ENCODE measurements around the gene TEPSIN.

Gene TEPSIN

DNA sequence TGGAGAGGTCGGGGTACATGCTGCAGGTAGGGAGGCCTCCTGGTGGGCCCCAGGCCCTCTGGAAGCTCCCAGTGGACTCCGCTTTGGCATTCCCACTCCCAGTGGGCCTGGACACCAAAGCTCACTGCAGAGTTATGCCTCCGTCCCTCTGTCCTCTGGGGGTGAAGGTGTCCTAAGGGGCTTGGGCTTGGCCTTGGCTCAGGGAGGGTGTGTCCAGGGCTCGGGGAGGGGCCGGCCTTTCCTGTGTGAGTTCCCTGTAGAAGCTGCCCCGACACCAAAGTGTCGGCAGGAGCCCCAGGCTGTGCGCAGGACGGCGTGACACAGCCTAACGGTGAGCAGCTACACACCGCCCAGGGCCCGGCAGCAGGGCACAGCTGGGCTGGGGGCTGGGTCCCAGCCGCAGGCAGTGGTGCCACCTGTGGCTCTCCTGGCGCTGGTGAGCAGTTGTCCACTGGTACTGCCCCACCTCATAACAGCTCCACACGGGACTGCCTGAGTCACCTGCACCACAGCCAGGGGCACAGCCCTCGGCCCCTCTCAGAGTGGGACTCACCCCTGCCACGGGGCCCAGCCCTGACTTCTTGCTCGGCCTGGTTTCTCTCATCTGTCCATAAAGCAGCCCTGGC is 6.1 kb downstream of the TEPSIN start:
- H3K27ac ChIP-seq (ENCODE audit: low read length, poor library complexity, severe bottlenecking): no peak overlapping the region

DNA sequence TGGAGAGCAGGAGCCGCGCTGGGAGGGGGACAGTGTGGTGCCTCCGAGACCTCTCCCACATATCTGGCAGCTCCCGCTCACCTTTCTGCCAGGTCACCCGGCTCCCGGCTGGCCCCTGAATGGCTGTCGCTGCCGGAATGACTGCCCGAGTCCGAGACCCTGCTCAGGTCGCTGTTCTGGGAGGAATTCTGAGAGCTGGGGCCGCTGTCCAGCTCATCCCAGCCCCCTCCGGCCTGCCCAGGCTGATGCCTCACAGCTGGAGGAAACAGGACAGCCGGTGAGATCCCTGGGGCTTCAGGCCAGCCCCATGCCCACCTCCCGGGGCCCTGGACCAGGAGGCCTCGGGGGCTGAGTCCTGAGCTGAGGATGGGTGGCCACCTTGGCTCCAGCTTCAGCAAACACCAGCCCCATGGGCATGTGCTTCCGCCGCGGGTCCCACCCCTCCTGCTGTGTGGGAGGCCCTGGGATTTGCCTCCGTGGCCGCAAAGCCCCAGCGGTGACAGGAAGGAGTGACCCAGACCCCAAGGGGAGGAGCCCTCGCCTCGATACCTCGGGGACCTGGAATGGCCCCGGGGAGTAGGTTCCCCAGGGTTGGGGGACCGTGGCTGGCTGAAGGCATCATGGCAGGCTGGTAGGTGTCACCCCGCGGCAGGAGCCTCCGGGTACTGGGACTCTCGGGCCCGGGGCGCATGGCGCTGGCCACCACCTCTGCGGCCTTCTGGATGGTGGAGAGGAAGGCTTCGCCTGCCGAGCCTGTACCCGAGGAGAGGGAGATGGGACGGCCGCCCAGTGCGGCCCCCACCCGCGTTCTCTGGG is 6.9 kb downstream of the TEPSIN start:
- H3K9ac ChIP-seq (ENCODE audit: low read length): no peak overlapping the region
- peaks cover 14% of the 10 kb centered on the region for H3K4me1 ChIP-seq (ENCODE audit: control insufficient read depth, insufficient read depth, low read depth, low read length)
- peaks cover 40 to 85% of the 10 kb centered on the region in 2 experiments for H3K36me3 ChIP-seq (ENCODE audit: control insufficient read depth in 1 of 2, insufficient read depth in 2 of 2, low read depth in 1 of 2, low read length in 2 of 2)
- no peak overlapping the region for H2AFZ ChIP-seq (ENCODE audit: low read depth, low read length)
- H2BK5ac ChIP-seq (ENCODE audit: low read depth, low read length, poor library complexity, severe bottlenecking): no peak overlapping the region
- no peak overlapping the region for H3K27ac ChIP-seq (ENCODE audit: low read length, poor library complexity, severe bottlenecking)
- H2BK12ac ChIP-seq (ENCODE audit: low read length in 2 of 2): no peak overlapping the region
- peaks cover 2% of the 10 kb centered on the region for H3K9me3 ChIP-seq (ENCODE audit: control insufficient read depth, low read length)
- H3K79me1 ChIP-seq (replicated peaks; ENCODE audit: low read length, poor library complexity, severe bottlenecking): peaks cover 45% of the 10 kb centered on the region
- no peak overlapping the region for H2BK15ac ChIP-seq (ENCODE audit: low read depth, poor library complexity, severe bottlenecking)
- H3K18ac ChIP-seq (ENCODE audit: low read depth in 1 of 2, low read length in 2 of 2): no peak overlapping the region
- H4K8ac ChIP-seq (ENCODE audit: low read length): no peak overlapping the region
- no peak overlapping the region for H4K91ac ChIP-seq (ENCODE audit: low read length)
- H3K4me3 ChIP-seq (ENCODE audit: insufficient read depth in 1 of 2, low read depth in 1 of 2, low read length in 2 of 2): no peak overlapping the region
- H2AK5ac ChIP-seq (ENCODE audit: low read length, severe bottlenecking): no peak overlapping the region
- H3K4me2 ChIP-seq (ENCODE audit: low read length, poor library complexity, severe bottlenecking): no peak overlapping the region
- H3K14ac ChIP-seq (ENCODE audit: low read length in 2 of 2): no peak overlapping the region
- no peak overlapping the region for H3K23ac ChIP-seq (ENCODE audit: low read length in 2 of 2)
- no peak overlapping the region for H3K4ac ChIP-seq (ENCODE audit: low read depth in 1 of 2, low read length in 2 of 2)
- no peaks in the 10 kb centered on the region for H3K27me3 ChIP-seq (ENCODE audit: control insufficient read depth in 1 of 2, insufficient read depth in 1 of 2, low read length in 2 of 2)
- WGBS: 97% methylated on average over 41 of the region's 43 CpGs
- DNase-seq: no peak
- H2BK120ac ChIP-seq (ENCODE audit: low read depth, low read length): no peak overlapping the region

More for the DNA sequence above, 6.1 kb downstream of the TEPSIN start:
- Histone ChIP-seq H2BK12ac (ENCODE audit: low read length in 2 of 2) (no peak overlapping the region), H3K23ac (ENCODE audit: low read length in 2 of 2) (no peak overlapping the region), H4K8ac (ENCODE audit: low read length) (no peak overlapping the region), H3K4ac (ENCODE audit: low read depth in 1 of 2, low read length in 2 of 2) (no peak overlapping the region), H2BK120ac (ENCODE audit: low read depth, low read length) (no peak overlapping the region), H2AFZ (ENCODE audit: low read depth, low read length) (no peak overlapping the region), H3K4me1 (ENCODE audit: control insufficient read depth, insufficient read depth, low read depth, low read length) (peaks cover 19% of the 10 kb centered on the region), H3K4me3 (ENCODE audit: insufficient read depth in 1 of 2, low read depth in 1 of 2, low read length in 2 of 2) (no peak overlapping the region), H3K18ac (ENCODE audit: low read depth in 1 of 2, low read length in 2 of 2) (no peak overlapping the region), H2BK5ac (ENCODE audit: low read depth, low read length, poor library complexity, severe bottlenecking) (no peak overlapping the region), H3K9me3 (ENCODE audit: control insufficient read depth, low read length) (no peaks in the 10 kb centered on the region), H4K91ac (ENCODE audit: low read length) (no peak overlapping the region), H3K27me3 (ENCODE audit: control insufficient read depth in 1 of 2, insufficient read depth in 1 of 2, low read length in 2 of 2) (no peaks in the 10 kb centered on the region), H2AK5ac (ENCODE audit: low read length, severe bottlenecking) (no peak overlapping the region), H3K36me3 (ENCODE audit: control insufficient read depth in 1 of 2, insufficient read depth in 2 of 2, low read depth in 1 of 2, low read length in 2 of 2) (peaks cover 38 to 91% of the 10 kb centered on the region in 2 experiments), H3K9ac (ENCODE audit: low read length) (no peak overlapping the region), H3K14ac (ENCODE audit: low read length in 2 of 2) (no peak overlapping the region), H2BK15ac (ENCODE audit: low read depth, poor library complexity, severe bottlenecking) (no peak overlapping the region), H3K4me2 (ENCODE audit: low read length, poor library complexity, severe bottlenecking) (no peak overlapping the region), H3K79me1 (replicated peaks; ENCODE audit: low read length, poor library complexity, severe bottlenecking) (peaks cover 50% of the 10 kb centered on the region)
- no peak for DNase-seq
- 93% methylated on average over 16 of the region's 19 CpGs for WGBS

- 95% methylated on average over 31 of the region's 31 CpGs for WGBS
- Histone ChIP-seq H2BK12ac (ENCODE audit: low read length in 2 of 2) (no peak overlapping the region), H3K4me3 (ENCODE audit: insufficient read depth in 1 of 2, low read depth in 1 of 2, low read length in 2 of 2) (no peak overlapping the region), H3K4me1 (ENCODE audit: control insufficient read depth, insufficient read depth, low read depth, low read length) (peaks cover 6% of the 10 kb centered on the region), H2BK120ac (ENCODE audit: low read depth, low read length) (no peak overlapping the region), H3K4me2 (ENCODE audit: low read length, poor library complexity, severe bottlenecking) (no peak overlapping the region), H3K4ac (ENCODE audit: low read depth in 1 of 2, low read length in 2 of 2) (no peak overlapping the region), H3K9me3 (ENCODE audit: control insufficient read depth, low read length) (peaks cover 3% of the 10 kb centered on the region), H4K91ac (ENCODE audit: low read length) (peak overlapping the region; percentile 31), H3K79me1 (replicated peaks; ENCODE audit: low read length, poor library complexity, severe bottlenecking) (peaks cover 37% of the 10 kb centered on the region), H3K18ac (ENCODE audit: low read depth in 1 of 2, low read length in 2 of 2) (no peak overlapping the region), H2AK5ac (ENCODE audit: low read length, severe bottlenecking) (no peak overlapping the region), H3K9ac (ENCODE audit: low read length) (no peak overlapping the region), H3K23ac (ENCODE audit: low read length in 2 of 2) (no peak overlapping the region), H3K27ac (ENCODE audit: low read length, poor library complexity, severe bottlenecking) (no peak overlapping the region), H2AFZ (ENCODE audit: low read depth, low read length) (no peak overlapping the region), H2BK15ac (ENCODE audit: low read depth, poor library complexity, severe bottlenecking) (no peak overlapping the region), H3K14ac (ENCODE audit: low read length in 2 of 2) (no peak overlapping the region), H3K36me3 (ENCODE audit: control insufficient read depth in 1 of 2, insufficient read depth in 2 of 2, low read depth in 1 of 2, low read length in 2 of 2) (peaks cover 40 to 77% of the 10 kb centered on the region in 2 experiments), H3K27me3 (ENCODE audit: control insufficient read depth in 1 of 2, insufficient read depth in 1 of 2, low read length in 2 of 2) (no peaks in the 10 kb centered on the region), H4K8ac (ENCODE audit: low read length) (no peak overlapping the region), H2BK5ac (ENCODE audit: low read depth, low read length, poor library complexity, severe bottlenecking) (no peak overlapping the region)
- no peak for DNase-seq
Measured at GRCh38 chr17:81231121-81231645, 7.7 kb downstream of the TEPSIN start.

Data from mesenchymal stem cell (in vitro differentiated cells and primary cell).